ENCODE measurements around the gene TRPC5OS.
A peak's percentile ranks its signal among the peaks of the same experiment; 100 is the strongest.

Gene TRPC5OS

DNA sequence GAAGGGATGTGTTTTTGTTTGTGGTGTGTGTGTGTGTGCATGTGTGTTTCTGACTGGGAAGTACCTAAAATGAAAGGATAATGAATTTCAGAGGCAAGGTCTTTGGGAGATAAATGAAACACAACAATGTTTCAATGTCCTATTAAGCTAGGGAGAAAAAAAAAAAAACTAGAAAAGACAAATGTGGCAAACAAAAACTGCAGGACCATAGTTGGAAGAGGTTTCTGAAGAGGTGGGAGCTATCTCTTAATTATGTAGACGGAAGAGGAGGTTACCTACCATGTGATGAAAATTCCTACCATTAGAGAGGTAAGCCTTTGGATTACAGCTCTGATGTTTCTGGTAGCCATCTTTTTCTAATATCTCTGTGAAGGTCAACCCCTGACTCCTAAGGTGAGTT lies at the start of gene TRPC5OS:
Gene TRPC5OS (plus strand): TSS at position 301 of the 400 bp plus-strand sequence. CDS start 25,669 bp downstream, outside the sequence.
- DNase-seq = no peak

- DNase-seq = no peak
Measured at GRCh38 chrX:111829345-111829744, 46.6 kb upstream of the TRPC5OS start.

- no peak for DNase-seq
Measured at GRCh38 chrX:111830571-111830970, 45.4 kb upstream of the TRPC5OS start.

- DNase-seq = no peak
Measured at GRCh38 chrX:111831343-111831742, 44.6 kb upstream of the TRPC5OS start.

DNA sequence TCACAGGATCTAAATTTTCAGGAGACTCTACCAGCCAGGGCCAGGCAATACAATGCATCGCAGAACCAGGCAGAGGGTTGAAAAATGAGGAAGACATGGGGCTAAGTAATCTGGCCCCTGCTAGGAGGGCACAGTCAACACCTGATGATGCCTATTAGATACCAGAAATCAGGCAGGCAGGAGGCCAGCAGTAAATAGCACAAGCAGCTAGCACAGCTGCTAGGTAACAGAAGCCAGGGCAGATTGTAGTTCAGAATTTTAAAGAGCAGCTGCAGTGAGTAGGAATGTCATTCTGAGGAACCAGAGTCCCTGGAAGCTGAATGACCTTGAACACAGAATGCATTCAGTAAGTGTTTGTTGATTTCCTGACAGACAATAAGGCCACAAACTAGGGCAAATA lies 38.8 kb upstream of the TRPC5OS start:
- no peak for DNase-seq

DNA sequence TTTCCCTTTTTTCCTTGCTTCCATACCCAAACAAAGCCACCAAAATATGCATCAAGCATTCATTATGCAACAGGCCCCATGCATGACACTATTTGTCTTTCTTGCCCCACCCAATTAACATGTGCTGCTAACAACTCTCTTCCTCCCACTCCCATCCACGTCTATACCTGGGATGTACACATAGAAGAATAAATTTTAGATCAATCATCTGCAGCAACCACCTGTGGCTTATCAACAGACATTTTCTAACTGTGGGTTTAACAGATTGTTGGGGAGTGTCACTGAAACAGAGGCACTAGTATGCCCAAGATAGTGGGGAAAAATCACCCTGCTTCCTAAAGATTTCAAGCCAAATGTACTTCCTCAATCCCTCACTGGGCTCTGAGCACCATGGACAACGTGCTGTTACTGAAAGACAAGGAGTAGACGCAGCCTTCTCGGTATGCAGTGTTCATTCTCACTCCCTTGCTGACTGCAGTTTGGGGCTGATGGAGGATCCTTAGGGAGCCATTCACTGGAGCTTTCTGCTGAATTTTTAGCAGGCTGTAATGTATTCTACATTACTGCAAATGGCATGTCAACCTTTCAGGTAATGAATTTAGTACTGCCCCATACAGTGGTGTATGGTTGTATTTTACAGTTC lies 28.4 kb upstream of the TRPC5OS start:
- DNase-seq = no peak

GRCh38 chrX:111848541-111848940 lies 27.4 kb upstream of the TRPC5OS start:
- DNase-seq = no peak

GRCh38 chrX:111850975-111851374 lies 25.0 kb upstream of the TRPC5OS start:
- DNase-seq = no peak

DNA sequence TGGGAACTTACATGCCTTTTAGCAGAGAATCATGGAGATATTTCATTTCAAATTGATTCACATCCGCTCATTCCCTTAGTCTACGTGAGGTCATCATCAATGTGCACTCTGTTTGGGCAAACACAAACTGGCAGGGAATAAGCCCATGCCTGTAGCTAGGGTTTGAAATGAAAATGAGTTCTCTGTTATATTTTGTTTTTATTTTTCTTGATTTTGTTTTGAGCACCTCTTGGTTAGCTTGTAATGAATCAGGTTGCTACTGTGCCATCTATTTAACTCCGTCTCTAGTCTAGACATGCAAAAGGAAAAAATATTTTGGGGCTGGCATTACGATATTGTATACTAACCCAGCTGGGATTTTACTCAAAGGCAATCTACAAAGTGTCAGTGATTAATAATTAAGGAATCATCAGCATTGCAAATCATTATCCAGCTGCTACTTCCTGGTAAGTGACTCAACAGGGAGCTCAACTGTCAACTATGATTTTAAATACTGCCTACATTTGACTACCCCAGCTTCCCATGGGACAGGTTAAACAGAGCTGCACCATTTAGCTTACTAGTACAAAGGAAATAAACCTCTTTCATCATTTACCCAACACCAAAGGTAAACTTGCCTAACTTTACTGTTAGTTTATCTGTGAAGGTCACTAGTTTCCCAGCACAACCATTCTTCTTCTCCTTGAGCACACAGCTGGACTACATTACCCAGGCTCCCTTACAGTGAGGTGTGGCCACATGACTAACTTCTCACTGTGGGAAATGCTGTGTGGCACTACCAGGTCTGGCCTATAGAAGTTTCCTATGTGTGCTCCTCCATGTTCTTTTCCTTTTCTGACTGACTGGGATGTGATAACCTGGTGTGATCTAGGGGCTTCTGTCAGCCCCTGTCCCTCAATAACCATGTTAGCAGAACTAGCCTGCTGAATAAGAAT lies 21.2 kb upstream of the TRPC5OS start:
- DNase-seq = no peak

DNA sequence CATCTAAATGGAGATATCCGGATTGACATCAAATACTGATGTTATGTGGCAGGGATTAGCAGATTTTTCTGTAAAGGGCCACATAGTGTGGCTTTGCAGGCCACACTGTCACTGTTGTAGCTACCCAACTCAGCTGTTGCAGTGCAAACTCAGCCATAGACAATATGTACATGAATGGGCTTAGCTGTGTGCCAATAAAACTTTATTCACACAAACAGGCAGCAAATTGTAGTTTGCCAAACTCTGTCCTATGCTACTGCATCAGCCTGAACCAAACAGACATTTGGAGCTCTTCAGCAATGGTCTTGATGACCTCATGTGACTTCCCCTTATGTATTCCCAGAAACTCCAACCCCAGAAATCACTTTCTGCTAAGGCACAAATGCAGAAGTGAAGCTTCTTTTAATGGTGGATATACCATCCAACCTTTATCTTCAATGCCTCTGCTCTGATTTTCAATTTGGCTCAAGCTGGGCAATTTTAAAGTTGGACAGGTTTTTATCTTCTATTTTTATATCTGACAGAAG lies 18.4 kb upstream of the TRPC5OS start:
- no peak for DNase-seq

DNA sequence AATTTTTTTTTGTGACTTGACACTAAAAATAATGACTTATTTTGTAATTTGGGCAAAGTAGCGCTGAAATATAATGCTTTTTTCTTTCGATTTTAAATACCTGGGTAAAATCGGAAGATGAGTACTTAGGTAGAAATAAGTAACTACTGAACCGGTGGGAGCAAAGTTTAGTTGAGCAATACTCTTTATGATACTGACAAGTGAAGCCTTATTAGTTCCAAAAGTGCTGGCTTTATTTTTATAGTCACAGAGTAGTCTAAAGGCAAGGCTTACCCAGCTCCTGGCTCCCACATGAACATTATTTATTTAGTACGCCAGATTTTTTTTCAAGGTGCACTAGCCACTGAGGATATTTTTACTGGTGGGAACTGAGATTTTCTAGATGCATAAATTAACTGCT lies 14.4 kb upstream of the TRPC5OS start:
- DNase-seq = no peak

DNA sequence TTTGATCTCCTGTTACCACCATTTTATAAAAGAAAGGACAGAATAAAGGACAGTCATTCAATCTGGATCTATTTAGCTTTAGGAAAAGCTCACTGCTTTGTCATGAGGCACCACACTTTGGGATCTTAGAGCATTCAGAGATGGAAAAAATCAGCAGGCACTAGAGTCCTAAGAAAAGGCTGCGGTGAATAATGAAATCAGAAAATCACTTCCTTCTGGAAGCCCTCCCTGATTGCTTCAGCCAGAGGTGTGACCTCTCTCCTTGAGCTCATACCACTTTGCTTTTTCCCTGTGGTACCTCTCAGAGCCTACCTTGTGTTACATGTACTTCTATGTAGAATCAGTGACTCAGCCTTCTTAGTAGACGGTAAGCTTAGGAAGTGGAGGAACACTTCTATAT lies 8.7 kb upstream of the TRPC5OS start:
- no peak for DNase-seq

DNA sequence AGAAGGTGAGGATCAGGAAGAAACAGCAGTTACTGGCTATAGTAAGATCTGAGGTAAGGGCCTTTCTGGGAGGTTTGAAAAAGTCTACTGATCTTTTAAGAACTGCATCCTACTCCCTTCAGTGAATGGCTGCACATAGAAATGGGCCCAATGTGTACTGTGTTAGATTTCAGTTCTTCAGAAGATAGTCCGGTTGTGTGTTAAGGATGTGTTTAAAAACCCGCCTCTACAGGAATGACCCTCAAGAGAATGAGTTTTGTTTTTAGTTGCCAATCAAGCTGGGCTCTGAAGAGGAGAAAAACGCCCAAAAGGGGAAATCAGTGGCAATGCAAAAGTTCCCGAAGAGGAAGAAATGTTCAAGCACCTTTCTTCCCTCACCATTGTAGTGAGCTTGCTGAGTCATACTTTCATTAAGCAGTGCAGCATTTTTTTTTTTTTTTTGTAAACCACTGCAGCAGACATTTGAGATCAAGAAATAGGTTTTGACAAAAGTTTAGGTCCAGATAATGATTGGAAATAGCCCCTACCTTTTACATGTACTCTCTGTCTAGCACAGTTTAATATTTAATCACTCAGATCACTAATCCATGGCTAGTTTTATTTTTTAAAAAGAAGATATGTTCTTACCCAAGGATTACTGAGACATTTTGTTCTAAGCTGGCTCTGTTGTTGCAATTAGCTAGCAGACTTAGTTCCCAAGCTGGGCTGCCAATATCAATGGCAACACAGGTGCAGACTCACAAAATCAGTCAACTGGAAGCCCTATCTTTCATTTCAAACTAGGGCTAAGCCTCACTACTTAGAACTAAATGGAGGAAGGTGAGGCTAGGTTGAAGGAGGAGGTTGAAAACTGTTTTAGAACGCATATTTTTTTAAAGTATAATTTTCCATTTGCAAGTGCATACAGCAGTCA lies 7.0 kb upstream of the TRPC5OS start:
- no peak for DNase-seq

DNA sequence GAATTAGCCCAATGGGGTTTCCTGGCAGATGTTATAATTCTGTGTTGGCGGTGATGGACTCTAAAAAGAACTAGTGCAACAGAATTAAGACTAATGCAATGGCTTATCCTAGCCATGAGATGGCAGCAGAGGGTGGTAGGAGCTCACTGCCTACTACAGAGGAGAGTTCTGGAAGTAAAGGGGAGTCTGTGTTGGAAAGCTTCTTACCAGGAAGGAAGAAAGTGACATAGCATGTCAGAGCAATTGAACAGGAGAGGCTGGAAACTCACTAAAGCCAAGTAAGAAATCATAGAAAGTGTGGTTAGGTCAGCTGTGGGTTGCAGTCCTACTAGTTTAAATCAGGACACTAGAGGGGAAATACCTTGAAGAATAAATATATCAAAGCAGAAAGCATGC lies 6.3 kb upstream of the TRPC5OS start:
- DNase-seq = peak; percentile 0 to 11

- DNase-seq = no peak
Measured at GRCh38 chrX:111874241-111874640, 1.7 kb upstream of the TRPC5OS start.

- DNase-seq = no peak
Measured at GRCh38 chrX:111876646-111877045, 665 bp downstream of the TRPC5OS start.

DNA sequence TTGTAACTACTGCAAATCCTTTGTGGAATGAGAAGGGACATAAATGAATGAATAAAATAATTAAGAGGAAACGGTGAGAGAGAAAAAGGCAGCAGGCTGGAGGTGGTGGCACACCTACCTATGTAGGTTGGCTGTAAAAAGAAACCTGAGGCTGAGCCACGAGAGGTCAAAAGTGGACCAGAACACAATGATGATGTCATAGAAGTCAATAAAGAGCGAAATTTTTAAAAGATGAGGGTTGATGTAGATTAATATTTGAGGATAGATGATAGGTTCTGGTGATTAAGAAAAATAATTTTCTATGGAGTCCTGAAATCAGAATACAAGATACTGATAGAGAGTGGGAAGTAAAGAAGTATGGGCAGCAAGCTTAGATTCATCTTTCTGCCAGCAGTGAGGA lies 1.7 kb downstream of the TRPC5OS start:
- DNase-seq = no peak

DNA sequence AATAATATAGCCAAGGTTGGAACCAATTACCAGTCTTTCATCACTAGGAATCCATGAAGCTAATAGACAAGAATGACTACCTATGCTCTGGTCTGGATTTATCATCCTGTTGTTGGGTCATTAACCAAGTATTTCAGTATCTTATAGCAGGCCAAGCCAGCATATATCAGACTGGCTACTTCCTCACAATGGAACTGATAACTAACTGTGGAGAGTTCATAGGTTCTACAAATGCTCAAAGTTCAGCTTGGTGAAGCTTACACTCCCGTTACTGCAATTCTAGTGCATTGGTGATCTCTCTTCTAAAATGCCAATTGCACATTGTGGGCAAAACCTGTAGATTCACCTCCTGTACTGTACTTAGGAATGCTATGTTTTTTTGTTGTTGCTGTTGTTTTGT lies 4.8 kb downstream of the TRPC5OS start:
- no peak for DNase-seq

- no peak for DNase-seq
Measured at GRCh38 chrX:111881715-111882114, 5.7 kb downstream of the TRPC5OS start.

GRCh38 chrX:111886678-111887077 lies 10.7 kb downstream of the TRPC5OS start:
- DNase-seq = no peak

DNA sequence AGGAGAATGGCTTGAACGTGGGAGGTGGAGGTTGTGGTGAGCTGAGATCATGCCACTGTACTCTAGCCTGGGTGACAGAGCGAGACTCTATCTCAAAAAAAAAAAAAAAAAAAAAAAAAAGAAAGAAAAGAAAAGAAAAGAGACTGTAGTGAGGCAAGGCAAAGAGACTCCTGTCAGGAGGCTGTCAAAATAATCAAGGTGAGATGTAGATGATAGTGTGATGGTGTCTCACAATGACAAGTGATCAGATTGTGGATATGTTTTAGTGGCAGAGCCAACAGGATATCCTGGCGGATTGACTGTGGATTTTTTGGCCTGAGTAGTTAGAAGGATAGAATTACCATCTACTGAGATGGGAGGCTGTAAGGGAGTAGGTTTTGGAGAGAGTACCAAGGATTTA lies 12.6 kb downstream of the TRPC5OS start:
- DNase-seq = no peak

DNA sequence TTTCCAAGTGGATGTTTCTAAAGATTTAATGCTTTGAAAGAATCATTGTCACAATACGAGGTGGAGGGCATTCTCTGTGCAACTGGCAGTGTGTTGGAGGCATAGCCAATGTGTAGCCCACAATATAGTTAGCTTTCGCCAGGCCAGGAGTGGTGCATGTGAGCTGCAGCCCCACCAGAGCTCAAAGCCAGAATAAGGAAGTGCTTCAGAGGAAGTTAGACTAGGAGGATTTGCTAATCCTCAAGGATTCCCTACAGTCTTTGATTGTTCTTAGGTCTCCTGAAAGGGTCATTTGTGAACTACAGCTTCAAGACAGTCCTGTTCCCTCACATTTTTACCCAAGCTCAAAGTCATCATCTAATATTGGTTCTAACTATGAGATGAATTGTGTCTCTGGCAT lies 16.4 kb downstream of the TRPC5OS start:
- no peak for DNase-seq

DNA sequence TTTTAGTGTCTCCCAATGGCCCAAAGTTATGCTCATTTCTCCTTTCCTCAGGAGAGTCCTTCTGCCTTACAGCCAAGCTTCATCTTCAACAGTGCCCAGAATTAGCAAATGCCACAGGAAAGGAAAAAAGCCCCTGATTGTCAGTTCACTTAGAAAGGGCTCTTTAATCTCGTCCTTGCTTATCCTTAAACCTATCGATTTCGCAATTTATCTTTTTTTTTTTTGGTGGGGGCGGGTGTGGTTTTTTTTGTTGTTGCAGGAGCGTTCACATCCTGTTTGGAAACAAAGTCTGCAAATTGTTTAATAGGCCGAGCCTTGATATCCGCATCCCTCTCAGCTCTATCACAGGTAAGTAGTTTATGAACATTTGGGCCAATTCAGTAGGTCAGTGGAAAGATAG lies 20.2 kb downstream of the TRPC5OS start:
- no peak for DNase-seq

All from stimulated activated CD4-positive, alpha-beta T cell treated with anti-CD3 and anti-CD28 coated beads, Interleukin-2, amount 100 ng/mL, for 48 hours (primary cell).